ENCODE results near the gene PPAN.

The PPAN gene

DNA sequence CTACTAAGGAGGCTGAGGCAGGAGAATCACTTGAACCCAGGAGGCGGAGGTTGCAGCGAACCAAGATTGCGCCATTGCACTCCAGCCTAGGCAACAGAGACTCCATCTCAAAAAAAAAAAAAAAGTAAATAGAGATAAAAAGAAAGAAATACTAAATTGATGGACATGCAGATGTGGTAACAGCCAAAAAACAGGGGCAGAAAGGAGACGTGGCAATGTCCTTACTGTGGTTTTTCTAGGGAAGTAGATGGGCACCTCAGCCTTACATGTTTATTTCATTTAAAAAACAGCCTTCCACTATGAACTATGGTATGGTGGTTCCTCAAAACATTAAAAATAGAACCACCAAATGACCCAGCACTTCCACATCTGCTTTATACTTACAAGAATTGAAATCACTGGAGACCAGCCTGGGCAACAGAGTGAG, 20.1 kb downstream of the PPAN start:
- Histone ChIP-seq H3F3A (ENCODE audit: control insufficient read depth, insufficient read depth) (peaks cover 65% of the 10 kb centered on the region), H3K4me3 (ENCODE audit: low read length) (no peak overlapping the region), H3K9me3 (ENCODE audit: control insufficient read depth, insufficient read depth, low read length) (no peaks in the 10 kb centered on the region), H3K4me1 (ENCODE audit: control insufficient read depth, low read length) (peaks cover 12% of the 10 kb centered on the region), H3K27ac (ENCODE audit: low read depth, low read length) (no peak overlapping the region), H3K36me3 (ENCODE audit: control insufficient read depth, low read length) (peaks cover 45% of the 10 kb centered on the region), H3K79me2 (ENCODE audit: control insufficient read depth, low read length) (no peaks in the 10 kb centered on the region), H3K9me2 (replicated peaks; ENCODE audit: control insufficient read depth, low read length) (no peaks in the 10 kb centered on the region), H3K27me3 (ENCODE audit: control insufficient read depth, low read length) (no peaks in the 10 kb centered on the region), H4K20me1 (ENCODE audit: control insufficient read depth, insufficient read depth, low read depth, low read length) (no peaks in the 10 kb centered on the region), H3K4me2 (ENCODE audit: low read length) (no peak overlapping the region)
- TF ChIP-seq, protein P1, sequence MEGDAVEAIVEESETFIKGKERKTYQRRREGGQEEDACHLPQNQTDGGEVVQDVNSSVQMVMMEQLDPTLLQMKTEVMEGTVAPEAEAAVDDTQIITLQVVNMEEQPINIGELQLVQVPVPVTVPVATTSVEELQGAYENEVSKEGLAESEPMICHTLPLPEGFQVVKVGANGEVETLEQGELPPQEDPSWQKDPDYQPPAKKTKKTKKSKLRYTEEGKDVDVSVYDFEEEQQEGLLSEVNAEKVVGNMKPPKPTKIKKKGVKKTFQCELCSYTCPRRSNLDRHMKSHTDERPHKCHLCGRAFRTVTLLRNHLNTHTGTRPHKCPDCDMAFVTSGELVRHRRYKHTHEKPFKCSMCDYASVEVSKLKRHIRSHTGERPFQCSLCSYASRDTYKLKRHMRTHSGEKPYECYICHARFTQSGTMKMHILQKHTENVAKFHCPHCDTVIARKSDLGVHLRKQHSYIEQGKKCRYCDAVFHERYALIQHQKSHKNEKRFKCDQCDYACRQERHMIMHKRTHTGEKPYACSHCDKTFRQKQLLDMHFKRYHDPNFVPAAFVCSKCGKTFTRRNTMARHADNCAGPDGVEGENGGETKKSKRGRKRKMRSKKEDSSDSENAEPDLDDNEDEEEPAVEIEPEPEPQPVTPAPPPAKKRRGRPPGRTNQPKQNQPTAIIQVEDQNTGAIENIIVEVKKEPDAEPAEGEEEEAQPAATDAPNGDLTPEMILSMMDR (IDR thresholded peaks at IDR 0.05; ENCODE audit: low read depth, low read length, poor library complexity, severe bottlenecking), result no peak
- TF ChIP-seq EZH2phosphoT487 (IDR thresholded peaks at IDR 0.05; ENCODE audit: borderline replicate concordance, low read length), result no peak

DNA sequence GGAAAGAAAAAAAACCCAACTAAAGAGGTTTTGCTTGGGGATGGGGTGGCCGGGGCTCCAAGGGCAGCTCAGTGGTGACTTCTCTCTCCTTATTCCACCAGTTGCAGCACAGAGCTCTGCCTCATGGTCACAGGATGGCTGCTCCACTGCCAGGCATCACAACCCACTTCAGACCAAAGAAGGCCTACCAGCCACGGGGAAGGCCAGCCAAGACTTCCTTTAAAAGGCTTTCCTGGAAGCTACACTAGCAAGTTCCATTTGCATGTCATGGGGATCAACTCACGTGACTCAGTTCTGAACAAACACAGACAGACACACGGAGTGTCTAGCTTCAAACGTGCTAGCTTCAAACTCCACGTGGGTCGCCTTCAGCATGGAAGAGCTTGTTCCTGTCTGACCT, 26.7 kb downstream of the PPAN start:
- Histone ChIP-seq H3F3A (ENCODE audit: control insufficient read depth, insufficient read depth) (peaks cover 41% of the 10 kb centered on the region), H3K4me2 (ENCODE audit: low read length) (no peak overlapping the region), H3K79me2 (ENCODE audit: control insufficient read depth, low read length) (0 out of 2 replicates have a peak, but pooled peaks cover 5% of the 10 kb centered on the region), H3K9me2 (replicated peaks; ENCODE audit: control insufficient read depth, low read length) (no peaks in the 10 kb centered on the region), H3K27me3 (ENCODE audit: control insufficient read depth, low read length) (no peaks in the 10 kb centered on the region), H3K4me1 (ENCODE audit: control insufficient read depth, low read length) (no peaks in the 10 kb centered on the region), H4K20me1 (ENCODE audit: control insufficient read depth, insufficient read depth, low read depth, low read length) (no peaks in the 10 kb centered on the region), H3K9me3 (ENCODE audit: control insufficient read depth, insufficient read depth, low read length) (no peaks in the 10 kb centered on the region), H3K27ac (ENCODE audit: low read depth, low read length) (no peak overlapping the region), H3K36me3 (ENCODE audit: control insufficient read depth, low read length) (peaks cover 96% of the 10 kb centered on the region), H3K4me3 (ENCODE audit: low read length) (no peak overlapping the region)
- TF ChIP-seq, protein P1 (IDR thresholded peaks at IDR 0.05; ENCODE audit: low read depth, low read length, poor library complexity, severe bottlenecking), result no peak

DNA sequence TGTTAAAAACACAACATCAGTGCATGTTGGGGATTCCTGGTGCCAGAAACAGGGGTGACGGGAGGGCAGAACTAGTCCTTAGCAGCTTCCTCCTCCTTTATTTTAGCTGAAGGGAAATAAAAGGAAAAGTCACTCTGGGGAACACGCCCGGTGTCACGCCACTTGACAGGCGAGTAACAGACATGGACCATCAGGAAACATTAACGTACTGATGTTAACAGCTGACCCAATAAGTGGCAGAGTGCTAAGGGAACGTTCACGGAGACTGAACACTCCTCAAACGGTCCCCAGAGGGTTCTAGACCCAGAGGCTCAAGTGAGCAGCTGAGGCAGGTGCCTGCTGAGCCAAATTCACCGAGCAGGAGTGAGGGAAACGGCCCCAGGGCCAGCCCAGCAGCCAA, 27.4 kb downstream of the PPAN start:
- Histone ChIP-seq H3K79me2 (ENCODE audit: control insufficient read depth, low read length) (peaks cover 7% of the 10 kb centered on the region; the same call in 1 of the 2 replicates), H3K4me1 (ENCODE audit: control insufficient read depth, low read length) (no peaks in the 10 kb centered on the region), H3K9me3 (ENCODE audit: control insufficient read depth, insufficient read depth, low read length) (no peaks in the 10 kb centered on the region), H3K9me2 (replicated peaks; ENCODE audit: control insufficient read depth, low read length) (no peaks in the 10 kb centered on the region), H4K20me1 (ENCODE audit: control insufficient read depth, insufficient read depth, low read depth, low read length) (no peaks in the 10 kb centered on the region), H3K27ac (ENCODE audit: low read depth, low read length) (no peak overlapping the region), H3F3A (ENCODE audit: control insufficient read depth, insufficient read depth) (peaks cover 36% of the 10 kb centered on the region), H3K27me3 (ENCODE audit: control insufficient read depth, low read length) (no peaks in the 10 kb centered on the region), H3K4me2 (ENCODE audit: low read length) (no peak overlapping the region), H3K4me3 (ENCODE audit: low read length) (no peak overlapping the region), H3K36me3 (ENCODE audit: control insufficient read depth, low read length) (peaks cover 97% of the 10 kb centered on the region)
- TF ChIP-seq, protein P1 (IDR thresholded peaks at IDR 0.05; ENCODE audit: low read depth, low read length, poor library complexity, severe bottlenecking), result no peak
- TF ChIP-seq EZH2phosphoT487 (IDR thresholded peaks at IDR 0.05; ENCODE audit: borderline replicate concordance, low read length), result no peak
